ENCODE measurements around the gene LANCL3. TPM values are rescaled to one million over a fixed set of nuclear protein-coding genes. Genes with fewer than 3 reads are reported as not detected.

The LANCL3 gene
- total RNA-seq, 1 experiment from 2014 or later, result 2.5 TPM

GRCh38 chrX:37679888-37680287 is 108.4 kb downstream of the LANCL3 start:
- H3K36me3 ChIP-seq (ENCODE audit: insufficient read depth, low read length, poor library complexity, severe bottlenecking), result no peaks in the 10 kb centered on the region
- POLR2A ChIA-PET (ENCODE audit: low non-redundant PET), result no interaction called here
- no peaks in the 10 kb centered on the region for H3K27me3 ChIP-seq (replicated peaks; ENCODE audit: insufficient read depth, low read depth, low read length, poor library complexity)
- DNase-seq (ENCODE audit: low spot score), result no peak
- no peaks in the 10 kb centered on the region for H3K9me3 ChIP-seq (ENCODE audit: low read depth, low read length, poor library complexity, severe bottlenecking)
- no peak overlapping the region for H3K4me3 ChIP-seq (ENCODE audit: low read depth, low read length, poor library complexity, severe bottlenecking)
- intact Hi-C loops (cut with micrococcal nuclease; ENCODE audit: unreplicated experiment), result no loop called here
- H3K27ac ChIP-seq (ENCODE audit: low read depth, low read length, poor library complexity, severe bottlenecking), result no peak overlapping the region
- no TSS peak for BruUV-seq (replicated peaks)
- H3K4me1 ChIP-seq (ENCODE audit: insufficient read depth, low read length, poor library complexity, severe bottlenecking), result no peaks in the 10 kb centered on the region
- TF ChIP-seq EZH2 (IDR thresholded peaks at IDR 0.05; ENCODE audit: borderline replicate concordance, low read depth, low read length, poor library complexity, severe bottlenecking) (no peak), CTCF (conservative IDR thresholded peaks at IDR 0.05; ENCODE audit: low read depth, low read length) (no peak)
- CTCF ChIA-PET, result no interaction called here

- Histone ChIP-seq H3K27ac (ENCODE audit: low read depth, low read length, poor library complexity, severe bottlenecking) (no peak overlapping the region), H3K4me1 (ENCODE audit: insufficient read depth, low read length, poor library complexity, severe bottlenecking) (no peaks in the 10 kb centered on the region), H3K36me3 (ENCODE audit: insufficient read depth, low read length, poor library complexity, severe bottlenecking) (no peaks in the 10 kb centered on the region), H3K9me3 (ENCODE audit: low read depth, low read length, poor library complexity, severe bottlenecking) (no peaks in the 10 kb centered on the region), H3K27me3 (replicated peaks; ENCODE audit: insufficient read depth, low read depth, low read length, poor library complexity) (no peaks in the 10 kb centered on the region), H3K4me3 (ENCODE audit: low read depth, low read length, poor library complexity, severe bottlenecking) (no peak overlapping the region)
- POLR2A ChIA-PET (ENCODE audit: low non-redundant PET), result no interaction called here
- TF ChIP-seq CTCF (conservative IDR thresholded peaks at IDR 0.05; ENCODE audit: low read depth, low read length) (no peak), EZH2 (IDR thresholded peaks at IDR 0.05; ENCODE audit: borderline replicate concordance, low read depth, low read length, poor library complexity, severe bottlenecking) (no peak)
- DNase-seq (ENCODE audit: low spot score), result no peak
- CTCF ChIA-PET, result no interaction called here
- BruUV-seq (replicated peaks), result no TSS peak
- intact Hi-C loops (cut with micrococcal nuclease; ENCODE audit: unreplicated experiment), result no loop called here
Measured at GRCh38 chrX:37684426-37684825, 113.0 kb downstream of the LANCL3 start.

- Histone ChIP-seq H3K9me3 (ENCODE audit: low read depth, low read length, poor library complexity, severe bottlenecking) (no peaks in the 10 kb centered on the region), H3K36me3 (ENCODE audit: insufficient read depth, low read length, poor library complexity, severe bottlenecking) (no peaks in the 10 kb centered on the region), H3K4me1 (ENCODE audit: insufficient read depth, low read length, poor library complexity, severe bottlenecking) (no peaks in the 10 kb centered on the region), H3K27ac (ENCODE audit: low read depth, low read length, poor library complexity, severe bottlenecking) (no peak overlapping the region), H3K4me3 (ENCODE audit: low read depth, low read length, poor library complexity, severe bottlenecking) (peak overlapping the region; percentile 39), H3K27me3 (replicated peaks; ENCODE audit: insufficient read depth, low read depth, low read length, poor library complexity) (no peaks in the 10 kb centered on the region)
- no TSS peak for BruUV-seq (replicated peaks)
- no peak for TF ChIP-seq CTCF (conservative IDR thresholded peaks at IDR 0.05; ENCODE audit: low read depth, low read length)
- TF ChIP-seq EZH2 (IDR thresholded peaks at IDR 0.05; ENCODE audit: borderline replicate concordance, low read depth, low read length, poor library complexity, severe bottlenecking), result no peak
- no peak for DNase-seq (ENCODE audit: low spot score)
- POLR2A ChIA-PET (ENCODE audit: low non-redundant PET), result no interaction called here
- CTCF ChIA-PET, result no interaction called here
- intact Hi-C loops (cut with micrococcal nuclease; ENCODE audit: unreplicated experiment), result no loop called here
Measured at GRCh38 chrX:37684973-37685372, 113.5 kb downstream of the LANCL3 start.
